Measurements from ENCODE around the gene NPDC1.

DNA sequence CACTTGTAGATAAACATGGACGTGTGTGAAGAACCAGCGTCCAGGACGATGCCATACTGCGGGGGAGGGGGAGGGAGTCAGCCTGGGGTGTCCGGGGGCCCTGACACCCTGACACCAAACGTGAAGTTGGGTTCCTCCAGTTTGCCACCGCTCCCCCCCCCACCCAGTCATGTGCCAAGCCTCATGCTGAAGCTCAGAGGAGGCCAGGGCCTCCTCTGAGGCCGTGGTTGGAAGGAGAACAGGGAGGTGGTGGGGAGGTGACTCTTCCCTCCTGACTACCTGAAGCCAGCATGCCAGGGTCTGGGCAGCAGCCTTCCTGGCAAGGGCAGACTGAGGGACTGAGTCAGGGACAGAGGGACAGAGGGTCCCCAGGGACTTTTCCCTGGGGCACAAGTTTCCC, 6.3 kb upstream of the NPDC1 start:
- TF ChIP-seq, protein P1, sequence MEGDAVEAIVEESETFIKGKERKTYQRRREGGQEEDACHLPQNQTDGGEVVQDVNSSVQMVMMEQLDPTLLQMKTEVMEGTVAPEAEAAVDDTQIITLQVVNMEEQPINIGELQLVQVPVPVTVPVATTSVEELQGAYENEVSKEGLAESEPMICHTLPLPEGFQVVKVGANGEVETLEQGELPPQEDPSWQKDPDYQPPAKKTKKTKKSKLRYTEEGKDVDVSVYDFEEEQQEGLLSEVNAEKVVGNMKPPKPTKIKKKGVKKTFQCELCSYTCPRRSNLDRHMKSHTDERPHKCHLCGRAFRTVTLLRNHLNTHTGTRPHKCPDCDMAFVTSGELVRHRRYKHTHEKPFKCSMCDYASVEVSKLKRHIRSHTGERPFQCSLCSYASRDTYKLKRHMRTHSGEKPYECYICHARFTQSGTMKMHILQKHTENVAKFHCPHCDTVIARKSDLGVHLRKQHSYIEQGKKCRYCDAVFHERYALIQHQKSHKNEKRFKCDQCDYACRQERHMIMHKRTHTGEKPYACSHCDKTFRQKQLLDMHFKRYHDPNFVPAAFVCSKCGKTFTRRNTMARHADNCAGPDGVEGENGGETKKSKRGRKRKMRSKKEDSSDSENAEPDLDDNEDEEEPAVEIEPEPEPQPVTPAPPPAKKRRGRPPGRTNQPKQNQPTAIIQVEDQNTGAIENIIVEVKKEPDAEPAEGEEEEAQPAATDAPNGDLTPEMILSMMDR (IDR thresholded peaks at IDR 0.05 in 4 of 5, conservative IDR thresholded peaks at IDR 0.05 in 1 of 5), result no peak
- no peak for TF ChIP-seq POLR2A (IDR thresholded peaks at IDR 0.05)
